Measurements from ENCODE around the gene TMPRSS13.
A peak's percentile ranks its signal among the peaks of the same experiment; 100 is the strongest.
"Not testable (repeated sequence)": the region's sequence is repeated elsewhere in the genome, so short reads cannot be mapped to it uniquely, and the experiment has no call there.

The TMPRSS13 gene

GRCh38 chr11:117949062-117949461 is 19.9 kb upstream of the TMPRSS13 start:
- H3K27ac ChIP-seq (ENCODE audit: low read depth, low read length): no peak overlapping the region
- H3K27me3 ChIP-seq (ENCODE audit: control insufficient read depth, insufficient read depth, low read length): no peaks in the 10 kb centered on the region
- no peaks in the 10 kb centered on the region for H3K36me3 ChIP-seq (ENCODE audit: control insufficient read depth, insufficient read depth, low read length)
- no peaks in the 10 kb centered on the region for H3K4me1 ChIP-seq (ENCODE audit: control insufficient read depth, insufficient read depth, low read length)
- H3K4me3 ChIP-seq (ENCODE audit: low read depth, low read length): no peak overlapping the region
- no peaks in the 10 kb centered on the region for H3K9me3 ChIP-seq (ENCODE audit: control insufficient read depth, insufficient read depth, low read length)
- no peak overlapping the region for H3K9ac ChIP-seq (ENCODE audit: low read depth, low read length)

- H3K27ac ChIP-seq (ENCODE audit: low read depth, low read length); H3K4me3 ChIP-seq (ENCODE audit: low read depth, low read length); H3K27me3 ChIP-seq (ENCODE audit: control insufficient read depth, insufficient read depth, low read length); H3K9ac ChIP-seq (ENCODE audit: low read depth, low read length); H3K9me3 ChIP-seq (ENCODE audit: control insufficient read depth, insufficient read depth, low read length); H3K36me3 ChIP-seq (ENCODE audit: control insufficient read depth, insufficient read depth, low read length); H3K4me1 ChIP-seq (ENCODE audit: control insufficient read depth, insufficient read depth, low read length): not testable (repeated sequence)
Measured at GRCh38 chr11:117948466-117948865, 19.3 kb upstream of the TMPRSS13 start.

GRCh38 chr11:117947751-117948150 is 18.5 kb upstream of the TMPRSS13 start:
- H3K27me3 ChIP-seq (ENCODE audit: control insufficient read depth, insufficient read depth, low read length); H3K9ac ChIP-seq (ENCODE audit: low read depth, low read length); H3K9me3 ChIP-seq (ENCODE audit: control insufficient read depth, insufficient read depth, low read length); H3K4me1 ChIP-seq (ENCODE audit: control insufficient read depth, insufficient read depth, low read length); H3K27ac ChIP-seq (ENCODE audit: low read depth, low read length); H3K36me3 ChIP-seq (ENCODE audit: control insufficient read depth, insufficient read depth, low read length); H3K4me3 ChIP-seq (ENCODE audit: low read depth, low read length): not testable (repeated sequence)

- H3K4me1 ChIP-seq (ENCODE audit: control insufficient read depth, insufficient read depth, low read length): no peaks in the 10 kb centered on the region
- H3K27me3 ChIP-seq (ENCODE audit: control insufficient read depth, insufficient read depth, low read length): no peaks in the 10 kb centered on the region
- H3K9me3 ChIP-seq (ENCODE audit: control insufficient read depth, insufficient read depth, low read length): no peaks in the 10 kb centered on the region
- no peak overlapping the region for H3K9ac ChIP-seq (ENCODE audit: low read depth, low read length)
- no peak overlapping the region for H3K4me3 ChIP-seq (ENCODE audit: low read depth, low read length)
- no peaks in the 10 kb centered on the region for H3K36me3 ChIP-seq (ENCODE audit: control insufficient read depth, insufficient read depth, low read length)
- H3K27ac ChIP-seq (ENCODE audit: low read depth, low read length): peak overlapping the region; percentile 63
Measured at GRCh38 chr11:117946842-117947526, 17.8 kb upstream of the TMPRSS13 start.

- peak overlapping the region; percentile 63 for H3K27ac ChIP-seq (ENCODE audit: low read depth, low read length)
- no peaks in the 10 kb centered on the region for H3K9me3 ChIP-seq (ENCODE audit: control insufficient read depth, insufficient read depth, low read length)
- no peaks in the 10 kb centered on the region for H3K27me3 ChIP-seq (ENCODE audit: control insufficient read depth, insufficient read depth, low read length)
- H3K36me3 ChIP-seq (ENCODE audit: control insufficient read depth, insufficient read depth, low read length): no peaks in the 10 kb centered on the region
- H3K4me3 ChIP-seq (ENCODE audit: low read depth, low read length): no peak overlapping the region
- H3K9ac ChIP-seq (ENCODE audit: low read depth, low read length): no peak overlapping the region
- H3K4me1 ChIP-seq (ENCODE audit: control insufficient read depth, insufficient read depth, low read length): no peaks in the 10 kb centered on the region
Measured at GRCh38 chr11:117946156-117946841, 17.1 kb upstream of the TMPRSS13 start.

GRCh38 chr11:117945047-117945810 is 16.0 kb upstream of the TMPRSS13 start:
- H3K36me3 ChIP-seq (ENCODE audit: control insufficient read depth, insufficient read depth, low read length): no peaks in the 10 kb centered on the region
- no peaks in the 10 kb centered on the region for H3K9me3 ChIP-seq (ENCODE audit: control insufficient read depth, insufficient read depth, low read length)
- no peaks in the 10 kb centered on the region for H3K27me3 ChIP-seq (ENCODE audit: control insufficient read depth, insufficient read depth, low read length)
- no peak overlapping the region for H3K27ac ChIP-seq (ENCODE audit: low read depth, low read length)
- no peaks in the 10 kb centered on the region for H3K4me1 ChIP-seq (ENCODE audit: control insufficient read depth, insufficient read depth, low read length)
- H3K4me3 ChIP-seq (ENCODE audit: low read depth, low read length): no peak overlapping the region
- H3K9ac ChIP-seq (ENCODE audit: low read depth, low read length): no peak overlapping the region

- Histone ChIP-seq H3K27ac (ENCODE audit: low read depth, low read length) (no peak overlapping the region), H3K36me3 (ENCODE audit: control insufficient read depth, insufficient read depth, low read length) (no peaks in the 10 kb centered on the region), H3K9me3 (ENCODE audit: control insufficient read depth, insufficient read depth, low read length) (no peaks in the 10 kb centered on the region), H3K9ac (ENCODE audit: low read depth, low read length) (no peak overlapping the region), H3K4me1 (ENCODE audit: control insufficient read depth, insufficient read depth, low read length) (no peaks in the 10 kb centered on the region), H3K4me3 (ENCODE audit: low read depth, low read length) (no peak overlapping the region), H3K27me3 (ENCODE audit: control insufficient read depth, insufficient read depth, low read length) (no peaks in the 10 kb centered on the region)
Measured at GRCh38 chr11:117944554-117944953, 15.4 kb upstream of the TMPRSS13 start.

- H3K27me3 ChIP-seq (ENCODE audit: control insufficient read depth, insufficient read depth, low read length): no peaks in the 10 kb centered on the region
- H3K4me1 ChIP-seq (ENCODE audit: control insufficient read depth, insufficient read depth, low read length): no peaks in the 10 kb centered on the region
- no peaks in the 10 kb centered on the region for H3K9me3 ChIP-seq (ENCODE audit: control insufficient read depth, insufficient read depth, low read length)
Measured at GRCh38 chr11:117941976-117942654, 12.9 kb upstream of the TMPRSS13 start.

GRCh38 chr11:117941163-117941707 is 12.0 kb upstream of the TMPRSS13 start:
- Histone ChIP-seq H3K36me3 (ENCODE audit: control insufficient read depth, insufficient read depth, low read length) (no peaks in the 10 kb centered on the region), H3K4me1 (ENCODE audit: control insufficient read depth, insufficient read depth, low read length) (no peaks in the 10 kb centered on the region), H3K9me3 (ENCODE audit: control insufficient read depth, insufficient read depth, low read length) (no peaks in the 10 kb centered on the region), H3K9ac (ENCODE audit: low read depth, low read length) (no peak overlapping the region), H3K27me3 (ENCODE audit: control insufficient read depth, insufficient read depth, low read length) (no peaks in the 10 kb centered on the region), H3K27ac (ENCODE audit: low read depth, low read length) (no peak overlapping the region), H3K4me3 (ENCODE audit: low read depth, low read length) (no peak overlapping the region)

More at GRCh38 chr11:117941976-117942654, 12.9 kb upstream of the TMPRSS13 start:
- no peak overlapping the region for H3K9ac ChIP-seq (ENCODE audit: low read depth, low read length)
- no peak overlapping the region for H3K4me3 ChIP-seq (ENCODE audit: low read depth, low read length)
- H3K36me3 ChIP-seq (ENCODE audit: control insufficient read depth, insufficient read depth, low read length): no peaks in the 10 kb centered on the region
- no peak overlapping the region for H3K27ac ChIP-seq (ENCODE audit: low read depth, low read length)

- Histone ChIP-seq H3K9me3 (ENCODE audit: control insufficient read depth, insufficient read depth, low read length) (no peaks in the 10 kb centered on the region), H3K27me3 (ENCODE audit: control insufficient read depth, insufficient read depth, low read length) (no peaks in the 10 kb centered on the region), H3K4me3 (ENCODE audit: low read depth, low read length) (no peak overlapping the region), H3K4me1 (ENCODE audit: control insufficient read depth, insufficient read depth, low read length) (no peaks in the 10 kb centered on the region), H3K9ac (ENCODE audit: low read depth, low read length) (no peak overlapping the region), H3K36me3 (ENCODE audit: control insufficient read depth, insufficient read depth, low read length) (no peaks in the 10 kb centered on the region), H3K27ac (ENCODE audit: low read depth, low read length) (no peak overlapping the region)
Measured at GRCh38 chr11:117940736-117941135, 11.5 kb upstream of the TMPRSS13 start.
